ENCODE data around the gene RYR1.

The RYR1 gene

GRCh38 chr19:38441657-38442348 is 8.3 kb downstream of the RYR1 start:
- TF ChIP-seq ZFX (IDR thresholded peaks at IDR 0.05; ENCODE audit: borderline replicate concordance) (no peak), CTCF (IDR thresholded peaks at IDR 0.05) (peak; percentile 30)
- H3K27ac ChIP-seq: no peak overlapping the region

GRCh38 chr19:38442736-38443135 is 9.2 kb downstream of the RYR1 start:
- H3K27ac ChIP-seq: no peak overlapping the region
- TF ChIP-seq ZFX (IDR thresholded peaks at IDR 0.05; ENCODE audit: borderline replicate concordance) (no peak), CTCF (IDR thresholded peaks at IDR 0.05) (no peak)

GRCh38 chr19:38443458-38443999 is 10.0 kb downstream of the RYR1 start:
- TF ChIP-seq CTCF (IDR thresholded peaks at IDR 0.05) (no peak), ZFX (IDR thresholded peaks at IDR 0.05; ENCODE audit: borderline replicate concordance) (no peak)

GRCh38 chr19:38444026-38444425 is 10.5 kb downstream of the RYR1 start:
- no peak overlapping the region for H3K27ac ChIP-seq
- TF ChIP-seq ZFX (IDR thresholded peaks at IDR 0.05; ENCODE audit: borderline replicate concordance): no peak
- no peak for TF ChIP-seq CTCF (IDR thresholded peaks at IDR 0.05)

More at GRCh38 chr19:38443458-38443999, 10.0 kb downstream of the RYR1 start:
- no peak overlapping the region for H3K27ac ChIP-seq

- H3K27ac ChIP-seq: no peak overlapping the region
- no peak for TF ChIP-seq CTCF (IDR thresholded peaks at IDR 0.05)
- no peak for TF ChIP-seq ZFX (IDR thresholded peaks at IDR 0.05; ENCODE audit: borderline replicate concordance)
Observed at GRCh38 chr19:38445362-38445761, 11.9 kb downstream of the RYR1 start.

- TF ChIP-seq ZFX (IDR thresholded peaks at IDR 0.05; ENCODE audit: borderline replicate concordance) (no peak), CTCF (IDR thresholded peaks at IDR 0.05) (no peak)
- H3K27ac ChIP-seq: no peak overlapping the region
Observed at GRCh38 chr19:38448225-38448624, 14.7 kb downstream of the RYR1 start.

GRCh38 chr19:38449518-38449917 is 16.0 kb downstream of the RYR1 start:
- TF ChIP-seq CTCF (IDR thresholded peaks at IDR 0.05) (no peak), ZFX (IDR thresholded peaks at IDR 0.05; ENCODE audit: borderline replicate concordance) (no peak)
- no peak overlapping the region for H3K27ac ChIP-seq

All from 22Rv1 (cell line).